Astrocyte (in vitro differentiated cells and primary cell): ENCODE data around the gene APMAP. TPM values are rescaled to one million over a fixed set of nuclear protein-coding genes. Genes with fewer than 3 reads are reported as not detected.

Source experiments
- DNase-seq: peaks from one replicate; pipeline ENCODE4 v3.0.0-alpha.2; 2010; ENCODE audit warnings: low read depth
- FAIRE-seq: peaks from 2 replicates; lab custom pipeline; 2011; peaks lifted over from hg19 to GRCh38; lab: Jason Lieb, UNC
- H2AFZ ChIP-seq: 2 replicates; pipeline ENCODE4 v1.6.0; 2012; ENCODE audit warnings: low read depth, low read length, inconsistent platforms
- H3K27ac ChIP-seq: 2 replicates; pipeline ENCODE4 v1.5.1; 2011; ENCODE audit warnings: low read depth, low read length, inconsistent platforms
- H3K27me3 ChIP-seq: 2 replicates; pipeline ENCODE4 v1.6.0; 2011; ENCODE audit warnings: low read length, inconsistent platforms; ENCODE audit not compliant: insufficient read depth
- H3K36me3 ChIP-seq: 2 replicates; pipeline ENCODE4 v1.5.1; 2011; ENCODE audit warnings: low read length, inconsistent platforms; ENCODE audit not compliant: insufficient read depth
- H3K4me1 ChIP-seq: 2 replicates; pipeline ENCODE4 v1.5.1; 2011; ENCODE audit warnings: low read length, inconsistent platforms; ENCODE audit not compliant: insufficient read depth
- H3K4me2 ChIP-seq: 2 replicates; pipeline ENCODE4 v1.6.0; 2012; ENCODE audit warnings: low read length, inconsistent platforms
- H3K4me3 ChIP-seq: 2 replicates; pipeline ENCODE4 v1.5.1; 2011; ENCODE audit warnings: low read depth, mild to moderate bottlenecking, low read length, inconsistent platforms; ENCODE audit not compliant: insufficient read depth
- H3K79me2 ChIP-seq: 2 replicates; pipeline ENCODE4 v1.6.0; 2012; ENCODE audit warnings: mild to moderate bottlenecking, low read length, inconsistent platforms; ENCODE audit not compliant: insufficient read depth
- H3K9ac ChIP-seq: 2 replicates; pipeline ENCODE4 v1.6.0; 2012; ENCODE audit warnings: mild to moderate bottlenecking, low read length, inconsistent platforms
- H3K9me3 ChIP-seq: 2 replicates; pipeline ENCODE4 v1.5.1; 2012; ENCODE audit warnings: low read depth, mild to moderate bottlenecking, low read length, inconsistent platforms; ENCODE audit not compliant: insufficient read depth
- H4K20me1 ChIP-seq: 2 replicates; pipeline ENCODE4 v1.6.0; 2012; ENCODE audit warnings: low read length, inconsistent platforms; ENCODE audit not compliant: insufficient read depth
- H3K27ac Mint-ChIP-seq: one replicate; pipeline ENCODE4 v1.8.0; 2021; ENCODE audit warnings: mild to moderate bottlenecking, mixed read lengths; ENCODE audit not compliant: unreplicated experiment
- H3K27me3 Mint-ChIP-seq: one replicate; pipeline ENCODE4 v1.8.0; 2021; ENCODE audit warnings: low read depth, mixed read lengths; ENCODE audit not compliant: unreplicated experiment
- H3K36me3 Mint-ChIP-seq: one replicate; pipeline ENCODE4 v1.8.0; 2021; ENCODE audit warnings: low read depth, mixed read lengths; ENCODE audit not compliant: unreplicated experiment
- H3K4me1 Mint-ChIP-seq: one replicate; pipeline ENCODE4 v1.8.0; 2021; ENCODE audit warnings: low read depth, mixed read lengths; ENCODE audit not compliant: unreplicated experiment
- H3K4me3 Mint-ChIP-seq: one replicate; pipeline ENCODE4 v1.8.0; 2021; ENCODE audit warnings: mild to moderate bottlenecking, moderate library complexity, mixed read lengths; ENCODE audit not compliant: unreplicated experiment
- H3K9me3 Mint-ChIP-seq: one replicate; pipeline ENCODE4 v1.8.0; 2021; ENCODE audit warnings: mild to moderate bottlenecking, mixed read lengths; ENCODE audit not compliant: unreplicated experiment
- CTCF ChIP-seq: IDR thresholded peaks from 2 replicates; pipeline ENCODE4 v1.5.1; 2011; ENCODE audit warnings: low read depth, mild to moderate bottlenecking, inconsistent platforms, low read length, moderate library complexity; ENCODE audit not compliant: insufficient read depth
- EZH2 ChIP-seq: IDR thresholded peaks from 2 replicates; pipeline ENCODE4 v1.6.1; 2012; ENCODE audit warnings: mild to moderate bottlenecking, low read length, inconsistent platforms; ENCODE audit not compliant: insufficient read depth
- total RNA-seq: library from RNA; stranded (reverse); gene quantifications from 2 replicates; pipeline ENCODE4 v1.2.1, GENCODE V29; 2021

APMAP gene
- total RNA-seq, 1 donor from 2014 or later, result 110 TPM

- no peaks in the 10 kb centered on the region for H3K36me3 ChIP-seq
- H3K36me3 Mint-ChIP-seq, result peaks cover 2% of the 10 kb centered on the region
- H3K4me1 ChIP-seq, result peaks cover 11% of the 10 kb centered on the region
- H3K27ac ChIP-seq, result no peak overlapping the region
- DNase-seq (peak; percentile 33), FAIRE-seq (no peak)
- no peaks in the 10 kb centered on the region for H3K9me3 ChIP-seq
- H3K9me3 Mint-ChIP-seq, result no peaks in the 10 kb centered on the region
- peak overlapping the region; percentile 85 for H3K4me2 ChIP-seq
- peaks cover 28% of the 10 kb centered on the region for H3K27me3 Mint-ChIP-seq
- H3K4me3 Mint-ChIP-seq, result no peak overlapping the region
- no peak overlapping the region for H3K27ac Mint-ChIP-seq
- peaks cover 22% of the 10 kb centered on the region for H3K4me1 Mint-ChIP-seq
- peaks cover 15% of the 10 kb centered on the region for H4K20me1 ChIP-seq
- H3K27me3 ChIP-seq, result peaks cover 14% of the 10 kb centered on the region
- no peak overlapping the region for H3K9ac ChIP-seq
- peaks cover 28% of the 10 kb centered on the region for H3K79me2 ChIP-seq
- H3K4me3 ChIP-seq, result peak overlapping the region; percentile 29
- H2AFZ ChIP-seq, result peak overlapping the region; percentile 61
- TF ChIP-seq EZH2 (no peak), CTCF (peak; percentile 97)
These were observed 2.2 kb upstream of the APMAP start for GRCh38 chr20:24994470-24995368.

GRCh38 chr20:24994186-24994465 lies 1.6 kb upstream of the APMAP start:
- no peak overlapping the region for H3K4me3 Mint-ChIP-seq
- DNase-seq, result no peak
- Histone ChIP-seq H3K27me3 (peaks cover 9% of the 10 kb centered on the region), H3K9ac (no peak overlapping the region), H3K36me3 (no peaks in the 10 kb centered on the region), H4K20me1 (peaks cover 19% of the 10 kb centered on the region), H3K27ac (no peak overlapping the region), H3K4me3 (no peak overlapping the region), H3K79me2 (peaks cover 34% of the 10 kb centered on the region), H3K9me3 (no peaks in the 10 kb centered on the region), H2AFZ (no peak overlapping the region), H3K4me2 (no peak overlapping the region), H3K4me1 (peaks cover 11% of the 10 kb centered on the region)
- FAIRE-seq, result no peak
- H3K27me3 Mint-ChIP-seq, result peaks cover 25% of the 10 kb centered on the region
- peaks cover 22% of the 10 kb centered on the region for H3K4me1 Mint-ChIP-seq
- no peaks in the 10 kb centered on the region for H3K9me3 Mint-ChIP-seq
- no peak overlapping the region for H3K27ac Mint-ChIP-seq
- peaks cover 2% of the 10 kb centered on the region for H3K36me3 Mint-ChIP-seq
- TF ChIP-seq CTCF (no peak), EZH2 (no peak)
